HG03469 (cell line): ENCODE results near the gene IFNA21.
"Not testable (repeated sequence)": the region's sequence is repeated elsewhere in the genome, so short reads cannot be mapped to it uniquely, and the experiment has no call there.

Experiments
- ATAC-seq: cut with Tn5 transposase; IDR thresholded peaks from one replicate; pipeline ENCODE4 v1.9.1; 2021; ENCODE audit warnings: mild to moderate bottlenecking, moderate library complexity, moderate number of reproducible peaks; ENCODE audit not compliant: unreplicated experiment

Gene IFNA21

DNA sequence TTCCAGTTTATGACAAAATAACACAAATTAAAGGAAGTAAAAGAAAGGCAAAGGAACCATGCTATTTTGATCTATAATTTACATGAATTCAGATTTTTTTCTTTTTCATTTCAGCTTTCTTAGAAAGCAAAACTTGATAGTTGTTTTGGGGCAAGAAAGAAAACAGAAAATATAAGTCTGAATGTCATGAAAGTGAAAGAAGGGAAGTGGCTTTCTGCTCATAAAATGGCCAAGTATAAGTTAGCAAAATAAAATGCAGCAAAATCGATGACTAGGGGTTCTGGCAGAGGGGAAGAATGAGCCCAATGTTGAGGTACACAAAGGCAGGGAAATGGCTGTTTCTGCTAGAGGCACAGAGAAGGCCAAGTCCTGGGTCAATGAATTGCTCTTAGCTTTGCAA, 21.9 kb downstream of the IFNA21 start:
- ATAC-seq: peak; percentile 51

DNA sequence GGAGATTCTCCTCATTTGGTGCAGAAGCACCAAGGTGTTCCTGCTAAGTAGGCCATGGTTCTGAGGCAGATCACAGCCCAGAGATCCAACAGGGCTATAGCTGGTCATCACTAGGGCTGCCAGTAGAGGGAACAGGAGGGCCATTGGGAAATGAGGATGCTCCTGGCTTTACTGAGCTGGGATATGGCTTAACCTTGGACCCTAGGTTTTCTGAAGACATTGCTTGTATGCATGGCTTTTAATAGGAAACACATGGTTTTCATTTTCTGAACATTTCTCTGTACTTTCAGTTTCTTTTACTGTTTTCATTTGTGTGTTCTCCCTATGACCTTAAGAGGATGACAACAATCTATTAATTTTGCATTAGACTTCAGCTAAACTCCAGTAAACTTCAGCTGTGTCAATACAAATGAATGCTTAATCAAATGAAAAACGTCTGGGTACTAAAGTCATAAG, 25.0 kb downstream of the IFNA21 start, which contains the start of gene IFNW1:
Gene IFNW1, minus strand, starts transcription at position 406 of the 456 bp plus-strand sequence. Its CDS starts 262 bp downstream, at position 144.
- ATAC-seq: no peak

DNA sequence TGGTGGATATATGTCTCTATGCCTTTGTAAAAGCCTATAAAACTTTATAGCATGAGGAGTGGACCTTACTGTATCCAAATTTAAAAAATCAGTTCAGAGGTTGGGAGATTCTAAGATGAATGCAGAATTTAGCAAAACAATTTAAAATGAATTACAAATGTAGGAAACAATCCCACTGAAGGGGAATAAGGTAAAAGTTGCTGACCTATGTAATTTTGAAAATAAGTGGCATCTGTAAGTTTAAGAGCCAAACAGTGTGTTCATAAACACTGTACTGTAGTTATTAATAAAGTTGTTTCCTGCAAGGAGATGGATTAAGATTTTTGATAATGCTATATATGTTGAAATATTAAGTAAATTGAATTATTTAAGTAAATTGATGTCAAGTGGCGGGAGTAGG, 29.4 kb downstream of the IFNA21 start:
- ATAC-seq: no peak

DNA sequence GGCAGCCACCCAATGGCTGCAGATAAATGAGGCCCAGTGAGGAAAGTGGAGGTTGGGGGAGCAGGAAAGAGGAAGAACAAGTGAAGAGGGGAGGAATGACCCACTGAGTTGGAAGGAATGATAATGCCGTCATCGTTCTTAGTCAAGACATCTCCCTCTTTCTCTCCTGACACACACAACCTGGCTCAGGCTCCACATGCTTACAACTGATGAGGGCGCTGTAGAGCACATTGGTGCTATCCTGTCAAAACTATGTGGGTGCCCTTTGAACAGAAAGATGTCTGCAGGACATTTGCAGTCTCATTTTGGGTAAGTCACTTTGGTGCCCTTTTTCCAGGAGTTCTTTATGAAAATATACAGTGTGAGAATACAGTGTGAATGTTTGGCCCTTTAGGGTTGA, 30.7 kb downstream of the IFNA21 start:
- ATAC-seq: no peak

DNA sequence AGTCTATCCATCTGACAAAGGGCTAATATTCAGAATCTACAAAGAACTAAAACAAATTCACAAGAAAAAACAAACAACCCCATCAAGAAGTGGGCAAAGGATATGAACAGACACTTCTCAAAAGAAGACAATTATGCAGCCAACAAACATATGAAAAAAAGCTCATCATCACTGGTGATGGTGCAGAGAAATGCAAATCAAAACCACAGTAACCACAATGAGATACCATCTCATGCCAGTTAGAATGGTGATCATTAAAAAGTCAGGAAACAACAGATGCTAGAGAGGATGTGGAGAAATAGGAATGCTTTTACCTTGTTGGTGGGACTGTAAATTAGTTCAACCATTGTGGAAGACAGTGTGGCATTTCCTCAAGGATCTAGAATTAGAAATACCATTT, 38.3 kb downstream of the IFNA21 start:
- ATAC-seq: not testable (repeated sequence)

DNA sequence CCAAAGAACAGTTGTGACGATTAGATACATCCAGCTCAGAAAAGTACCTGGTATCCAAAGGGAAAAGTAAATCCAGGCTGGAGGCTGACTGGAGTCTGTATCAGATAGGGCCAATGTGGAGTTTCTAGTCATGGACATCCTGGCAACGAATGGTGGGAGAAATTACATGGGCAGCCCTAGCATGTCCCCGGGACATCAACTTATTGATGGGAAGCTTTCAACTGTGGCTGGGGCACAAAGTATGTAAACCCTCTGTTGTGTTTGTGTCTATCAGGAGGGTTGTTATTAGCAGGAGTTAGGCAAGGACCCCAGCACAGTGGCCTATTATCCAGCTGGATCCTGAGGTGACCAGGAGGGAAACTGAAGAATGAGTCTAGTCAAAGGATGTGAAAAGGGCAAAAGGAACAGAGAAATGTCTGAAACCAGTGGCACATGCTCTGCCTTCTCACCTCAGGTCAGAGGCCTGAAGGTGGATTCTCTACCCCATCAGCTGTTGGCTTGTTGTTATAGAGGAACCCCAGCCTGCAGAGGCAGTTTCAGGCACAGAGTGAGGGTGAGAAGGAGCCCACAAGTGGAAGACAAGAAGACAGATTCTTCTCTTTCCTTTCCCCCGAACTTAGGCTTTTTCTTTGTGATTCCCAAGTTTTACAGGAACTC, 44.7 kb downstream of the IFNA21 start:
- ATAC-seq: peak; percentile 98

DNA sequence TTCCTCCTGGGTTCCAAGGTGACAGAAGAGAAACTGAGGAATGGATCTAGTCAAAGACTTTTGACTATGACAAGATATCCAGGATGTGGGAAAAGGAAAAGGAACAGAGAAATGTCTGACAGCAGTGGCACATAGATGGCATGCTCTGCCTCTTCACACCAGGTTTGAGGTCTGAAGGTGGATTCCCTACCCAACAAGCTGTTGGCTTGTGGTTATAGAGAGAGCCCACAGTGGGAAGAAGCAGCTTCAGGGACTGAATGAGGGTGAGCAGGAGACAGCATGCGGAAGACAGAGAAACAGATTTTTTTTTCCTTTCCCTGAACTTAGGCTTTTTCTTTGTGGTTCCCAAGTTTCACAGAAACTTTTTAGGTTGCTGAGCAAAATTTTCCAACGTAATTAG, 45.4 kb downstream of the IFNA21 start:
- no peak for ATAC-seq

DNA sequence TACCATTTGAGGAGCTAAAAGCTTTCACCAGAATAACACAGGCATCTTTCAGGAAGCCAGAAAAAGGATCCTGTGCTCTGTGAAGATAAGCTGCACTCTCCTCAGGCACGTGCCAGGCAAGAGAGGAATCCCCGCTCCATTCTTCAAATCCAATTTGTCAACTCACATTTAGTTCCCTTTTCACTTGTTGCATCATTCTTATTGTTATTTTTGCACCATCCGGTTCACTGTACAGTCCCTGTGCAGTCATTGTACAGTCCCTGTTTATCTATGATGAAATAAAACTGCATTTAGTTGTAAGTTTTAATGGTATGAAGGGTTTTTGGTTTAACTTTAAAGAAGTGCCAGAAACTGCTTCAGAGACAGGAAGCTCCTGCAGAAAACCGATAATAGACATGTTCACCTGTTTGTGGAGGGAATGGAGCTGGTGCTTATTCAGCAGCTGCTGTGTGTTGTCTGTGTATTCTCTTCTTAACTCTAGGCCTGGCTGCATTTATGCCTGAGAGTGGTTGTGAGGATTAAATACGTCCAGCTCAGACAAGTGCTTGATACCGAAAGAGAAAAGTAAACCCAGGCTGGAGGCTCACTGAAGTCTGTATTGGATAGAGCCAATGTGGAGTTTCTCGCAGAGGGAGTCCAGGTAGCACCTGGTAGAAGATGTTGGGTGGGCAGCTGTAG, 47.2 kb downstream of the IFNA21 start:
- no peak for ATAC-seq
